HG03159 (cell line): ENCODE measurements around the gene SUFU.

Experiments
- ATAC-seq: cut with Tn5 transposase; IDR thresholded peaks from one replicate; pipeline ENCODE4 v1.9.1; 2021; ENCODE audit warnings: mild to moderate bottlenecking, moderate library complexity; ENCODE audit not compliant: unreplicated experiment

The SUFU gene

DNA sequence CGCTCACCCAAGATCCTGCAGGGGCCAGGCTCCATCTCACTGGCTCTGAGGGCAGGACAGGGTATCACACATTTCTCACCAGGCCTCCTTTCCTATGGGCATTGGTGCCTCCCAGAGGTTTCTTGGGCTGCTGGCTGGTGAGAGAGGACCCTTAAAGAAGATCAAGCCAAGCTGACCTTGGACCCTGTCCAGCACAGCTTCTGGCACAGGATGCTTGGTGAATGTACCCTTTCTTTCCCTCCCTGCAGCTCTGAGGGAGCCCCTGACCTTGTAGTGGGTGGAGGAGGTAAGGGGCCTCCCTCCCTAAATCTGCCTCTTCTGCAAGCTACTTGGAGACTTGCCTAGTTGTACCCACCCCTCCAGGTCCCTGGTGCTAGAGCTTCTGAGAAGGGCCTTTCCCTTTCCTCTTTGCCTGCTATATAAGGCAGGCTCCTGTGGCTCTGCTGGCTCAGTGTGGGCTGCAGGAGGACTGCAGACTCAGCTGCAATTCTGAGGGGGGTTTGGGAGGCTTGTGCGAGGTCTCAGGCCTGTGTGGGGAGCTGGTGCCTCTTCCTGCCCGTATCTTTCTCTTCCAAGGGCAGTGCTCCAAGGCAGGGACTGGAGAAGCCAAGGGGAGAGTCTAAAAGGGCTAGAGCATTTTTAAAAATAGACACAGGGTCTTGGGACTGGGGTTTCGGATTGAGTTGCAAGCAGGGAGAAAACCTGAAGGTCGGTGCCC is 128.8 kb downstream of the SUFU start:
- no peak for ATAC-seq

DNA sequence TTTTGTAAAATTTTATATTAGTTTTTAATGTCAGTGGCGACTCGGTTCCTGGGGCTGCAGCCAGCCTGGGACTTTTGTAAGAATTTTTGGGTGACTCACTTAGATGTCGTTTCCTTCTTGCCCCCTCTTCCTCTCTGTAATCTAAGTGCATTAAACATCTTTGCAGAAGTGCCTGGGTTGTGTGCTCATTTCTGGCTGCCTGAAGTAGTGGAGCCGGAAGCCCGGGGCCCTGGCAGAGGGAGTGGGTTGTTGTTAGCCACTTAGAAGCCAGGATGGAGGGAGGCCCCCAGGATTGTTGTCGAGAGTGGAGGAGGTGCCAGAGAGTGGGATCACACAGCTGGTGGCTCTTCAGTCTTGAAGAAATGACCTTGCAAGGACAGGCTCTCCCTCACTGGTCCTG is 129.5 kb downstream of the SUFU start:
- no peak for ATAC-seq

DNA sequence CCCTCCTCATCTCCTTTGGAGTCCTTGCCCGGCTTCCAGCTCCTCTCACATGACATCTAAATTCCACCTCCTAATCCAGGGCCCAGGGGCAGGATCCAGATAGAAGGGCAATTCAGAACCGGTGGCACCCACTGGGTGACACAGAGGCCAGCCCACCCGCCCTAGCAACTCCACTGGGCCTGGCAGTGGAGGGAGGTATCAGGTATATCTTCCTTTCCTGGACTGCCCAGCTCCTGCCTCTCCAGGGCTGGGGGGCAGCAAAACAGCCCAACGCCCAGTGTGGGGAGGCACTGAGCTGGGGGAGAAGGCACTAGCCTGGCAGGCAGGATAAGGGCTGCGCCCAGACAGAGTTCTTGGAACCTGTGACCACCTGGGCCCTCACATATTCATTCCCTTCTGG is 130.1 kb downstream of the SUFU start:
- no peak for ATAC-seq

DNA sequence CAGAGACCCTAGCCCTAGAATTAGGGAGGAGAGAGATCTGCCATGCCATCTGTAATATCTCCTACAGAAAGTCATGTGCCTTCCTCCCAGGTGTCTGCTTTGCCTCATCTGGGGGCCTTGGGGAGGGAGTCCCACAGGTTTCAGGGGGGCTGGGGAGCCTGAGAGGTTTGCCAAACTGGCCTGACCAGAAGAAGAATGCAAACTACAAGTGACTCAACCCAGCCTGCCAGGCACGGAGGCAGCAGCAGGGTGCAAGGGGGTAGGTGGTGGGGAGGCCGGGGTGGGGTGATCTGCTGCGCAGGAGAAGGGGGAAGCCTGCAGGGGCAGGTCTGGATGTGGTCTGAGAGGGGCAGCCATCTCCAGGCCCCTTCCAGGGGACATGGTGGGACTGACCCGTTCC is 130.9 kb downstream of the SUFU start:
- ATAC-seq, result no peak

DNA sequence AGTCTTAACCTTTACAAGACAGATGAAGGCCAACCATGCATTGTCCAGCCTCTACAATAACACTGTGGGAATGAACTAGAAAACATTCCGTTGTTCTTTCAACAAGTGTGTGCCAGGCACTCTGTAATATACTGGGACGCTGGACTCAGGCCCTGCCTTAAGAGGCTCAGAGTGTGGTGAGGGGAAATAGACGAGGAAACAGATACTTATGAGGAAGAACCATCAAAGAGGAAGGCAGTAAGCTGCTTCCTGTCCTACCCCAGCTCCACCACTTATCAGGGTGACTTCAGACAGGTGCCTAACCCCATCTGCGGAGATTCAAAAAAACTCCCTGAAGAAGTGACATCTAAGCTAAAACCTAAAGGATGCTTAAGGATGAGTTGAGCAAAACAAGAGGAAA is 131.6 kb downstream of the SUFU start:
- no peak for ATAC-seq

DNA sequence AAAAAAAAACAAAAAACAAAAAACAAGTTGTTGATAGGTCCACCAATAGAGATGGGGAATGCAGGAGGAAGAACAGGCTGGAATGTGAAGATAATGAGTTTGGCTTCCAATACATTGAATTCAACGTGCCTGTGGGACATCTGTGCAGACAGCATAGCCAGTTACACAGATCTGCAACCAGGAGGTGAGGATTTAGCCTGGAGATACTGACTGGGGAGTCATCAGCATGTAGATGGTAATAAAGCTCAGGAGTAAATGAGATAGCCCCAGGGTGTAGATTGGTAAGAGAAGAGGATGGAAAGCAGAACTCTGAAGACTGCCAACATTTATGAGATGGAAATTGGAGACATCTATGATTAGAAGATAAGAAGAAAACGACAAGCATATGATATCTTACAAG is 135.8 kb downstream of the SUFU start:
- no peak for ATAC-seq

DNA sequence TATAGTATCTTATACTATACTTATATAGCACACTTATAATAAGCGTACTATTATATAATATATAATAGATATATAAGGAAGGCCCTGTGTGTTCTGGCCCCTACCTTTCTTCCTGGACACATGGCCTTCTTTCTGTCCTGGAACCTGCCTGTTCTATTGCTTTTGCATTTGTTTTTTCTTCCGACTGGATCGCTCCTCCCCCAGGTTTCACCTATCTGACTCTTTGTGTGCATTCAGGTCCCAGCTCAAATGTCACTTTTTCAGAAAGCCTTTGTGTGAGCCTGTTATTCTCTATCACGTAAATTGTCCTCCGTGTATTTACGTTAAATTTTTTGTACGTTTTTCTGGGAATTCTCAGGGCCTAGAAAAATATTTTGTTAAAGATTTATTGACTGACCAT is 137.6 kb downstream of the SUFU start:
- no peak for ATAC-seq

DNA sequence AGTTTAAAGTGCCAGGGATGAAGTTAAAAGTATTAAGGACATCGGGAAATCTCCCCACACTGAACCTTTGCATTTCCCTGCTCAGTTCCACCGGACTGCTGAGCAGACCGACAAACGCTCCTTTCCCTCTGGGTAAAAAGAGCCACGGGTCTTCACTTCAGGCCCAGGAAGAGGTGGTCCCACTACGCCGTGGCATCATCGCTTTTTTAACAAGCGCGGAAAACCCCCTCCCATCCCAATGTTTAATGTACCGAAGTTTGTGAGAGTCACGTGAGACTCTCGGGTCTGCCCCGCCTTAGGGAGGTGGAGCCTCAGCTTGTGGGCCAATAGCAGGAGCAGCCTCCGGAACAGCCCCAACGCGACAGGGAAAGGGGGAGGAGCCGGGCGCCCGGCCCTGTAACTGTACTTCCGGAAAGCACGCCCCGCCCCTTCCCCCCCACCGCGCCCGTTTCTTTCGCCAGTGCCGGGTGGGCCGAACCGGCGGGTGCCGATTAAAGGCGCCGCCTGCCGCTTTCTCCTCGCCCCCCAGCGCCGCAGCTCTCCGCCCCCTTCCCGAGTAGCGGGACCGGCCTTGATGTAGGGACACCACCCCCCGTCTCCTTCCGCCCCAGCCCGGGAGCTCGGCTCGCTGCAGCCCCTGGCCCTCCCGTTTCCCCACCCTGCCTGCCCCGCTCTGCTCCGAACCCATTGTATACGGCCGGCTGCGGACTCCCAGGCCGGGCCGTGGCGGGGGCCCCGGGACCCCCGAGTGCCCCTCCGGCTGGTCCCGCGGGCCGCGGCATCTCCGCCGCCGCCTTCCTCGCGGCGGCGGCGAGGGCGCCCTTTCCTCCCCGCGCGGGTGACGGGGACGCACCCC is 138.3 kb downstream of the SUFU start:
- ATAC-seq, result peak; percentile 49

DNA sequence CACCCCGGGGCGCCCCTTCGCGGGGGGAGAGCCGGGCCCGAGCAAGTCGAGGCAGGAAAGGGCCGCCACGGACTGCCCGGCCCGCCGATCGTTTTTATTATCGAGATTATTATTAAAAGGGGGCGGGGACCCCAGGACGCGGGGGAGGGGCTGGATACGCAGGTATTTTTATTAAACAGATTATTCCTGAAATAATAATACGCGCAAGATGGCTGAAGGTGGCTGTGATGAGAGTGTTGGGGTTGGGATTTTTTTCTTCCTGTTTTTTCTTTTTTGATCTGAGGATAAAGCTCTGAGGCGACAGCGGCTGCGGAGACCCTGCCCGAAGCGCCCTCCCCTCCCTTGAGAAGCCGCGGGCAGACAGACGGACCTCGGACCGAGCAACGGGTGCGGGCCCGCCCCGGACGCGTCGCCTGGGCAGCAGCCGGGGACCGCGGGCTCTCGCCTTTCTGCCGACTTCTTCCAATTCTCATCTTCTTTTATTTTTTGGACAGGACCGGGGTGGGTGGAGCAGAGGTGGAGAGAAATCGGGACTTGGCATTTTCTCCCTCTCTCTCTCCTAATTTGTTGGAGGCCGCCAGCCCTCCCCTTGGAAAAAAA is 139.1 kb downstream of the SUFU start:
- ATAC-seq, result no peak

DNA sequence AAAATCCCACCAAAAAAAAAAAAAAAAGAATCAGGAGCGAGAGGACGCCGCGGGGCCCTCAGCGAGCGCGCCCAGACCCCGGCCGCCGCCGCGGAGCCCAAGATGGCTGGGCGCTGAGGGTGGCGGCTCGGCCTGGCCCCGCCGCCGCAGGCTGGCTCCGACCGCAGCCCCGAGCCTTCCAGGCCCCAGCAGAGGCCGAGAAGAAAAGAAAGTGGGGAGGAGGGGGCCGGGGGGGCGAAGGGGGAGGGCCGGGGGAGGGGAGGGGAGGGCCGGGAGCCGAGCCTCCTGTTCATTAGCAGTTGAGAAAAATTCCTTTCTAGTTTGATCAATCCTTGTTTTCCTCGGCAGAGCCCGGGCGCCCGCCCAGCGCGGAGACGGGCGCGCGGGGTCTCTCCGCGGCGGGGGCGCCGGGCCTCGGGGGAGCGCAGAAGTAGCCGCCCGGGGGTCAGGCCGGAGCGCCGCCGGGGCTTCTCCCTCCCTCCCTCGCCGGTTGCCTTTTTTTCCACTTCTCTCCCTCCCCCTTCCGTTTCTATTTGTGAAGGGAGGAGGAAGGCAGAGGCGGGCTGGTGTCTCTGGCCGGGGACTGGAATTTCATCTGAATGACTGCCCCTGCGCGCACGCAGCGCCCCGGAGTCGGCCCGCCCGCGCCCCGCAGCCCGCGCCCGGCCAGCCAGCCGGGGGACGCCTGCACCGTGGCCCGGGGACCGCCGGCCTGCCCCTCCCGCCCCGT is 139.7 kb downstream of the SUFU start:
- ATAC-seq, result no peak

DNA sequence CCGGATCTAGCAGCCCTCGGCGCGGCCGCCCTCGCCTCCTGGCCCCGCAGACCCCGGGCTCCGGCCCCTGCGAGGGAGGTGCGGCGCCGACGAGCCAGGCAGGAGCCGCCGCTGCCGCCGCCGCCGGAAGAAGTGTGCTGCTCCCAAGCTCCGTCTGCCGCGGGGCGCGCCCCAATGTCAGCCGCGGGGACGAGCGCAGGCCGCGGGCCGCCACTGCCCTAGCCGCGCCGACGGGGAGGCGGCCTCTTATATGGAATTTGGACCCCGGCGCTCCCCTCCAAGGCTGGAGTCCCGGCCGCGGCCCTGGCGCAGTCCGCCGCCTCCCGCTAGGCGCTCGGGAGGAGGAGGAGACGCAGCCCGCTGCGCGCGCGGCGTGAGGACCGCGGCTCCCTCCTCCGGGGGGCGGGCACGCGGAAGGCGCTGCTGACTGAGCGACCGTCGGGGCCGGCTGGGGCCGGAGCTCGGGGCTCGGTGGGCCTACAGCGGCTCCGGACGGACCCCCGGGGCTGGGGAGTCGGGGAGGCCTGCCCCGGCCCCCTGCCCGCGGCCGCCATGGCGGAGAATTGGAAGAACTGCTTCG is 140.4 kb downstream of the SUFU start, which contains the start of gene TRIM8:
TSS of gene TRIM8 (plus strand) at position 414 of the 580 bp plus-strand sequence. CDS start at position 553, 139 bp downstream.
- ATAC-seq, result no peak

DNA sequence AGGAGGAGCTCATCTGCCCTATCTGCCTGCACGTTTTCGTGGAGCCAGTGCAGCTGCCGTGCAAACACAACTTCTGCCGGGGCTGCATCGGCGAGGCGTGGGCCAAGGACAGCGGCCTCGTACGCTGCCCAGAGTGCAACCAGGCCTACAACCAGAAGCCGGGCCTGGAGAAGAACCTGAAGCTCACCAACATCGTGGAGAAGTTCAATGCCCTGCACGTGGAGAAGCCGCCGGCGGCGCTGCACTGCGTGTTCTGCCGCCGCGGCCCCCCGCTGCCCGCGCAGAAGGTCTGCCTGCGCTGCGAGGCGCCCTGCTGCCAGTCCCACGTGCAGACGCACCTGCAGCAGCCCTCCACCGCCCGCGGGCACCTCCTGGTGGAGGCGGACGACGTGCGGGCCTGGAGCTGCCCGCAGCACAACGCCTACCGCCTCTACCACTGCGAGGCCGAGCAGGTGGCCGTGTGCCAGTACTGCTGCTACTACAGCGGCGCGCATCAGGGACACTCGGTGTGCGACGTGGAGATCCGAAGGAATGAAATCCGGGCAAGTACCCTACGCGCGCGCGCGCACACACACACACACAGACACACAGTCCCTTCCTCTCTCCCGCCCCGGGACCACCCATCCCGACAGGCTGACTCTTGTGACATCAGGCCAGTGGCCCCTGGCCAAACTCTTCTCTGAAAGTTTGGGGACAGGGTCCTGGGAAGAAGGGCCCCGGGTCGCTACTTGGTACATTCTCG is 141.0 kb downstream of the SUFU start:
- no peak for ATAC-seq

DNA sequence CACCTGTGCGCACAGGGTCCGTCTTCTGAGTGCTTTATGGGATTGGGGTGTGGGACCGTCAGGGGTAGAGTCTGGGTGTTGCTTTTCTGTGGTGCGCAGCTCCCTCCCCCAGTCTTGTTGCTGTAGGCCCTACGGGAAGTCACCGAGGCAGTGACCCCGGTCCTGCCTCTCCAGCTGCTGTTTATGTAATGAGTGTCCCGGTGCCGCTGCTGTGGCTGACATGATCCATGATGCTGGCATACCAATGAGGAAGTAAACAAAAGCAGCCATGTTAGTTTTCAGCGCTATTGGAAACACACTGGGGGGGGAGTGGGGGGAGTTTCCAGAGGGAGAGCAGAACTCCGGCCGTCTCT is 141.6 kb downstream of the SUFU start:
- no peak for ATAC-seq

DNA sequence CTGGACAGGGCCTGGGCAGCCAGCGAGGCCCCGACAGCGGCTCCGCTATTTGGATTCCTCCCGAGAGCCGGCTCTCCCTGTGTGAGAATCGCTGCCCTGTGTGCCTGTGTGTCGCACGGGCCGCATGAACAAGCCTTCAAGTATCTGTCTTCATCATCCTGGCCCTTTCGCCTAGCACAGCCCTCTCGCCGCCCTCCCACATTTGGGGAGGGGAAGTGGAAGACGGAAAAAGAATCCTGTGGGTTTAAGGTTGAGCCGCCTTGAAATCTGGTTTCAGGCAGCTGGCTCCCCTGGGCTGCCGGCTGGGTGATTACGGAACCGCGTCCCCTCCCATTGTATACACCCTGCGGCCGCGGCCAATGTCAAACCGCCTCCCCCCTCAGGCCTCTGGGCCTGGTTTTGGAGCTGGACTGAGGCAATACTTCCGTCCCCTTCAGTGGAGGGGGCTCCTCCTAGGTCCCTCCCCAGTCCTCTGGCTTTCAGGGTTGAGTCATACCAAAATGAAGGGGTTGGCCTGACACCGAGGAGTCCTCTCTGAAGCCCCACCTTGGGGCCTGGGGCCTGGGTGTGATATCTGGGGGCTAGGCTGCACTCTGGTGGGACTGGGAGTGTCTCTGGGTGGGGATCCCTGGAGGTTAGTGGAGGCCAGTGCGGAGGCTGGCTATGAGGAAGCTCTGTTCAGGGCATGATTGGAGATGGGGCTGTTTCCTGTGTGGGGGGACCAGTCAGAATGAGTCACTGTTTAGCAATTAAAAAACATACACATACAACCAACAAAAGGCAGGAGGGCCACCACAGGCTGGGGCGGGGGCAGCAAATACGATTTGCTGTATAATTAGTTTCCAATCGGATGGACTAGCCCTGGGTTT is 142.2 kb downstream of the SUFU start:
- ATAC-seq, result peak; percentile 32

DNA sequence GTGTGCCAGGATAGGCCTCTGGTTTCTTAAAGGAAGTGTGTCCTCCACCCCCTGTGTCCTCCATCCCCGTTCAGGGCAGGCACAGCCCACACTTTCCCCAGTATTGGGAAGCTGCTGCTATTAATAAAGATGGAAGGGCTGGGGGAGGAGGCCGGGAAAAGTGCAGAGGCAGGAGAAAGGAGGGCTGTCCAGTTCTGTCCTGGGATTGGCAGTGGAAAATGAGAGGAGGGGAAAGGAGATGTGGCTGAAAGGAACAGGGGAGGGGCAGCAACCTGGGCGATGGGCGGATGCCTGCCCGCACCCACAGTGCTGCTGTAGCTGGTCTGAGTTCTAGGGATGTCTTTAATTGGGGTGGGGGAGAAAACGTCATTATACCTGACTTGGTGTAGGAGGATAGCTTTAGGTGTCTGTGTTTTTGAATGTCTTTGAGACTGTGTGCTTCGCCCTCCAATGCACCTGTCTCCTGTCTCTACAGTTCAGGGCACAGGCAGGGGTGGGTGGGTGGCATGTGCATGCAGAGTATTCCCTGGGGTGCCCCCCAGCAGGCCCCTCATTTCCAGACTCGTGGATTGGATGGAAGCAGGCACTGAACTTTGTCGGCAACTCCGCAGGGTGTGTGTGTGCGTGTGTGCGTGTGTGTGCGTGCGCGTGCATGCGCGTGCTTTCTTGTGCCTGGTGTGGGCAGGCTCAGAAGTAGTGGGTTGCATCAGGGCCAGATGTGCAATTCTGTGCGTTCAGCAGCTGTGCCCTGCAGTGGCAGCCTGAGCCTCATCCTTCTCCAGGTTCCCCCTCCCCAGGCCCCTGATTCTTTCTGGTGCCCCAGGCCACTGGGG is 143.1 kb downstream of the SUFU start:
- ATAC-seq, result no peak

DNA sequence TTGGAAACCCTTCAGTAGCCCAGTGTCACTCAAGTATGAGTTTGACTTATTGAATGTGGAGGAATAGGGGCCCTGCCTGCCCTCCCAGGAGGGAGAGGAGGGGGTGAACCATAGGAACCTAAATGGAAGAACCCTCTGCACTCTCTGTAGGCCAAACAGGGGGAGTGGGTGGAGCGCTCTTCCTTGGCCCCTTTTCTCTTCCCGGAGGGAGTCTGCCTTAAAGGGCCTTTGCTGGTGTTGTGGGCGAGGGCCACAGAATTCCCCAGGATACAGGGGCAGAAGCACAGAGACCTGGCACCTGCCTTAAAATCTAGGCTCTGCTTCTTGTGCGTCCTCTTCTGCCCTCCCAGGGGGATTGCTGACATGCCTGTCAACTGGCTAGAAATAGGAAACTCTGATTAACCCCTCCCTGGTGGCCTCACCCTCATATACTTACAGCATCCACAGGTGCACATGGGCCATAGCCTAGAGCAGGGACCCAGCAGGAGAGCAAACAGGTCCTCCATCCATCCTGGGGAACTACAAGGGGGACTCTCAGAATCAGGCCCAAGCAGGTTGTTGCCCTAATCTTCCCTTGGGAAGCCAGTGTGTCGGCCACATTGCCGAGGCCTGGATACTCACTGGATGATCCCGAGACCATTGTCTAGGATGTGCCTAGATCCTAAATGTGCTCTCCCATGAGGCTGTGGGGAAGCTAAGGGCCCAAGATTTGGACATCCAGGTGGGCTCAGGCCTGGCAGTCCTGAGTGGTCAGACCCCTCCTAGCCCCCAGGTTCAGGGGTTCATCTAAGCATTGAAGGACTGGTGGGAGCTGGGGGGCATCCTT is 143.9 kb downstream of the SUFU start:
- ATAC-seq, result no peak

DNA sequence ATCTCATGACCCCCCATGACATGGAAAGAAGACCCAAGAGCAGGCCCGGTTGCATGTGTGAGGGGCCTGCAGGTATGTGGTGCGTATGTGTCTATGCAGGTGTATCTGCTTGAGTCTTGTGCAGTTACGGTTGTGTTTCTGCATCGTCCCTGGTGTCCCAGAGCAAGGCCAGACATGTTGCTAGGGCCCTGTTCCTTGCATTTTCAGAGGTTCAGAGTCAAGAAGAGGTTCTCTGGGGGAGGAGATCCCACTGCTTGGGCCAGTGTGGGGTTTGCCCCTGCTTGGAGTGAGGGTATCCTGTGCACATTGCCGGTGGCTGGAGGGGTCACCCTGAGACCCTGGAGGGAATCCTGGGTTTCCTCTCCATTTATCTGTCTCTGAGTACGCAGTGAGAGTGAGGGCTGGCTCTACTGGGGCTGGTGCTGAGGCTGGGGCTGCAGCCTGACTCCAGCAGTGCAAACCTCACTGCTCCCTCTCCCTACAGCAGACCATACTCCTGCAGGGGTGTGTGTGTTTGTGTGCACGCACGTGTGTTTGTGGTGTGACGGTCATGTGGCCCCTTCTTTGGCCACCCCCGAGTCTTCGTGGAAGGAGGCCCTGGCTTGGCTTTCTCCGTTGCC is 144.6 kb downstream of the SUFU start:
- ATAC-seq, result no peak
